HG03196 (cell line): ENCODE results near the gene NR2F2.

Experiments used
- ATAC-seq: cut with Tn5 transposase; IDR thresholded peaks from one replicate; pipeline ENCODE4 v1.9.1; 2021; ENCODE audit not compliant: unreplicated experiment

Gene NR2F2

DNA sequence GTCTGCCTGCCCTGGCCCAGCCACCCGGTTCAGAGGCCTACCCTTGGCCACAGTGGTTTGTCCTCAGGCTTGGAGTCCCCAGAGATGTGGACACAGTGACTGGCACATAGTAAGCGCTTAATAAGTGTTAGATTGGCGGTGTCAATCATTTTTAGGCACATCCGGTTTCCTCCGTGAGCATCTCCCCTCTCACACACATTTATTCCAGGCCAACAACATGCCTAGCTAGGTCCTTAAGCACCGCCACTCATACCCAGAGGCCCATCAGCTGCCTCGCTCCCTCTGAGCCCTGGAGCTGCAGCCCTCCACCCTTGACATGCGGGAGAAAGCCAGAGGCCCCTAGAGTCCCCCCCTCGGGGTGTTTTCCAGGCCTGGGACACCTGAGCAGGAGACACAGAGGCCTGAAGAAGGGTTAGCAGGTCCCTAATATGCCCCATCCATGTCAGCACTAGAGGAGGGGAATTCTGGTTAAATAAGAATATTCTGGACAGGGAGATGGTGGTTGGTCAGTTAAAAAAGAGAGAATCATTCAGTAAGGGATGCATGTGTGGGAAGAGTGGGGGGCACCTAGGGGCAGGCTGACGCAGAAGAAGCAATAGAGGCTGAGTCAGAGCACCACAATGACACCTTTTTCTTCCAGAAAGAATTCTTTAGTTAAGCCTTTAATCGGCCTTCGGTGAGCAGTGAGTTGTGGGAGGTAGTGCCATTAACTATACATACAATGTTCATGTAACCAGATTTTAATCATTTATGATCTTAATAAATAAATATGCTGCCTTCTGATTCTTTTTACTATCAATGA lies 22.3 kb downstream of the NR2F2 start:
- no peak for ATAC-seq

DNA sequence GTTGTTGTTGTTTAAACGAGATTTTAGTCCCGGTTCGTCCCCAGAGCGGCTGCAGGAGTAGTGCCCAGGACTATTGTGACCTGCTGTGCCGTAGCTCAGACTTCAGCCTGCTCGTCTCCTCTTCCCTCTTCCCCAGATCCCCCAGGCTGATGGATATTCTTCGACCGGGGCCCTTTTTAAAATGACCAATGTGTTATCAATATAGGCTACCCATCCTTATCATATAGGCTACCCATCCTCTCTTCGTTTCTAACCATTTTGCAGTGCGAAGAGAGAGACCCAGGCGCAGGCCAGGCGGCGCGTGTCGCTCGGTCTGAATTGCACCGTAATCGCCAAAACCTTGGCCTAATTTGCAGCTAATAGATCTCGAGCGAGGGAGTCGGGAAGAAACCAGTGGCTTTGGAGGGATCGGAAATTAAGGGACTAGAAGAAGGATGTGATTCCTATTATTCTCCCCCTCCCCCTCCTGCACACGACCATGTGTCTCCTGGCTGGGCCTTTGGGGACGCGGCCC lies 23.0 kb downstream of the NR2F2 start:
- ATAC-seq, result no peak

DNA sequence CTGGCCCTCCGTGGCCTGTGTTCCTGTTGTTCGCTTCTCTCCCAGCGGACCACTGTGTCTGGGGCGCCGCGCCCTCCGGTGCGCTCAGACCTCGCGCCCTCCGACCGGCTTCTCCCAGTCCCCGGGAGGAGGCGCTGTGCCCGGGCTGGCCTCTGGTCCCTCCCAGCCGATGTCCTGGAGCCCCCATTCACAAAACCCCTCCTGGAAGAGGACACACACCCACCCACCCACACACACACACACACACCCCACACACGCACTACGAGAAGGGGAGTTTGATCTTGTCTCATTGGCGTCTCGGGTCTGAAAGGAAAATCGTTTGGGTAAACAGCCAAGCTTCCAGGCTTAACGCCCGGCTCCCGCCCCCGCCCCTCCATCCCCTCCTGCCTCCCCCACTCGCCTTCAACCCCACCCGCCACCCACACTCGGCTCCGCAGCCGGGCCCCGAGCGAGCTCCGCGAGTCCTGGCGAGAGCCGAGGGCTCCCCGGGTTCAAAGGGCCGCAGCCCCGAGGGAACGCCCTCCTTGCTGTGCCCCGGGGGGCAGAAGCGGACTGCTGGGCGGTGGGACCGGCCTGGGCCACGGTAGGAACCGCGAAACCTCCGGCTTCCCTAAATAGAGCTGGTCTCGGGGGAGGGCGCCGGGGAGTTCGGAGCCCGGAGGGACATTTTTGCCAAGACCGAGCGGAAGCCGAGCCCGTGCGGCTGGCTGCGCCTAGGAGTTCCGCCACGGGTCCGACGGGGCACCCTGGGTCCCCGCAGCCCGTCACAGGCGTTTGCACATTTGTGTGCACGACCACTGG lies 23.6 kb downstream of the NR2F2 start:
- ATAC-seq, result no peak

DNA sequence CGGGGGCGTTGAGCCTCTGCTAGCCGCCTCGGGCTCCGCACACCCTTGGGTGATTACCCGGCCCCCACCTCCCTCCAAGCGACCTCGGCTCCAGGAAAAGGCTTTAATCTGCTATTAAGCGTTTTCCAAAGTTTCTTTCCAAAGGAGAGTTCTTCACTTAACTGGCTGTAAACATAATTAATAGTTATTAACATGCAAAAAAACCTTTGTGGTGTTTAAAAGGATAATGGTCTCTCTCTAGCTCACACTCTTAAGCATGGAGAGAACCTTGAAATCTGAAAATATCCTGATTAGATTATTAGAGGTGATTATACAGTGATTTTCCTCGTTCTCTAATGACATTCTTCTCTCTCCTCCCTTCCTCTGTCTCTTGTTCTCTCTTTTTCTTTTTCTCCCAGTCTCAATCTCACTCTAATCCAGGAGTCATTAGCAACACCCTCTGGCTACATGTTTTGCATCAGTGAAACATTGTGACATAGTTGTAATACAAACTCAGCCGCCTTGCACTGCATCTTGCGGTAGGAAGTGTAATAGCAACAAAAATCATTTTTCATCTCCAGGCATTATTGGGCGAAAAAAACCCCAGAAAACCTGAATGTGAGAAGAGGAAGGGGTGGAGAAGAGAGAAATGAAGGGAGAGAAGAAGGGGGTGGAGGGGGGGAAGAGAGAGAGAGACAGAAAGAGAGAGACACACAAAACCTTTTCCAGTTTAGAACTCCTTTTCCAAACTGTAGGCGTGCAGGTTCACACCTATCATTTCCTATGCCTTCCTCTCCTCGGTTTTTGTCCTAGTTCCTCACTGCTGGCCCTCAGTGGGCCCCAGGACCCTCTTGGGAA lies 24.4 kb downstream of the NR2F2 start:
- ATAC-seq, result no peak

DNA sequence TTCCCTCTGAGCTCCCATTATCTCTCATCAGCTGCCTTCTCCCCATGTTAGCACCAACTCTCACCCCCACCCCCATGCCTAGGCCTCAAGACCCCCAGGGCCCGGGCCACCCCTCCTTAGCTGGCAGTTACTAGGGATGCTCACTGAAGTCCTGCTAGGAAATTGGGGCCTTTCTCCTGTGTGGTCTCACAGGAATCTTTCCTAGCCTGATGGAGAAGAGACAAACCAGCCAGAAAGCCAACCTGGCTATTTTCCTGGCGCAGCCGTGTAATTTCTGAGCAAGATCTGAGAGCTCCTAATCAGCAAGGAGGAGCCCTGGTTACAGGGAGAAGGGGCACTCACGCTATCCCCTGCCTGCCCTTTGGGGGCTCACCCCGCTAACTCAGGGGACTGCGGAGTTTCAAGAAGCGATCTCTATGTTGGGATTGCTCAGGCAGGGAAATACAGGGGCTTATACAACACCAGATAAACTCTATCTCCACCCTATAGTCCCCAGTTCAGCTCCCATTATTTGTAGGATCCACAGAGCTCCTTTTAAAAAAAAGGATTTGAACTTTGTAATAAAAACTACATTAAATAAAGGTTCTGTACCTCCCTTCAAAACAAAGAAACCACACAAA lies 25.2 kb downstream of the NR2F2 start:
- ATAC-seq, result no peak

DNA sequence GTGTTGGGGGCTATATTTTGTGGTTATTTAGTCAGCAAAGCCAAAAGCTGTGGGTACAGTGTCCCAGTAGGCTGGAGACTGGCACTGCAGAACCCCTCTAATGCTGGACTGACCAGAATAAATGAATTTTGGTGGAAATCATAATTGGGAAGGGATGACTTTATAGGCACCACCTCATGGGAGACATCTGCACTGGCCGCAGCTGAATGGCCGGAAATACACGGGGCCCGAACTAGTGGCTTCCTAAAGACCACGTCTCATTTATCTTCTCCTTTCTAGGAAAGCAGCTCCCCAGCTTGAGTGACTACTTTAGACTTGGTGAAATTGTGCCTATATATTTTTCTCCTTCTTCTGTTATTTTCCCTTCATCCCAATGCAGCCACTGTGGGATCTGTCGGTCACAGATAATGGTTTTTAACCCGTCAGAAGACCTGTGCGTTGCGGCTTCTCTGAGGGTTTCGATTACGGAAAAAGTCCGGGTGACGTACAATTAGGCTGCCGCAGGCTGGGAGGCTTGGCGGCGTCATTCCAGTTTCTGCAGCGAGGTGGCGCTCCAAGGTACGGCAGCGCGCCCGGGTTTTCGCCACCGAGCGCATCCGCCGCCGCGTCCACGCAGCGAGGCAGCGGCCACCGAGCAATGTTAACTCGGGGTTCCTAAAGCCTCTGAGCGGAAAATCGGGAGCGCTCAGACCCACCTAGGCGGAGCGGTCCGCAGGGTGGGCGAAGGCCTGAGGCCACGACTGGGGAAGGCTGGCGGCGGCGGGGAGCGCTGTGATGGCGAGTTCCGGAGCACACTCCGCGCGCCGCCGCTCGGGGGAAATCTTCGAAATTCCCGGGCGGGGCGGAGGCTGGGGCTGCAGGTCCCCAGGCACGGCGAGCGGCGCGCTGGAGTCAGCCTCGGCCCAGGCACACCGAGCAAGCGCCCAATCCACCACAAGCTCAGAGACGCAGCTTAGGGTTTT lies 26.3 kb downstream of the NR2F2 start:
- ATAC-seq, result peak; percentile 72

DNA sequence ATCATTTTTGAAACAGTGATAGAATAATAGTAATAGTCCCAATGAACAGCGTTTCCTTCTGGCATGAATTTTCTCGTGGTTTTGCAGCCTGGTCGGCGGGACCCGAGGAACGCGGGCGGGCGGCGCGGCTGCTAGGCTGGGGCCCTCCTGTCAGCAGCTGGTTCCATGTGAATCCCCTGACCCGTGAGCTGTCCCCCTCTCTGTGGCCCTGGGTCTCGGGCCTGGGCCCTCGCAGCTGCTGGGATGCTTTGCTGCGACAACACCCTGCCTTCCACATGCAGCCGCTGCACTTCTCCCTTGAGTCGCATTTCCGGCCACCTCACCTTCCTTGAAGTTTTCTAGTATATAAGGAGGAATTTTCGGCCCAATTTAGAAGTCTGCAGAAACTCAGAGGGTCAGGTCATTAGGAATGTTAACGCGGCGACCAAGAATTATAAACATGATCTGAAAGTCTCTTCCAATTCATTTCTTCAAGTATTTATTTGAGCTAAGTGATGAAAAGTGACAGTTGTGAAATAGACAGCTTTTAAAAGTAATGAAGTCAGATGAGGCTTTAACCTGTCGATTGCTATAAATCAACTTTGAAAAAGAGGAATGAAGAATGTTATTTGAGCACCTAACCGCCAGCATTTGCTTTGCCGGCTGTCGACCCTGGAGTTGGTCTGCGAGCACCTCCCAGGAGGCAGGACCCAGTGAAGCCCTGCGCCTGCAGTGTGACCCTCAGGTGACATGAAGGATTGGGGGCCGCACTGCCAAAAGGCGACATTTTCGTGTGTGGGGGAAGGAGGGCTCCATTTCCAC lies 27.7 kb downstream of the NR2F2 start:
- ATAC-seq, result no peak

DNA sequence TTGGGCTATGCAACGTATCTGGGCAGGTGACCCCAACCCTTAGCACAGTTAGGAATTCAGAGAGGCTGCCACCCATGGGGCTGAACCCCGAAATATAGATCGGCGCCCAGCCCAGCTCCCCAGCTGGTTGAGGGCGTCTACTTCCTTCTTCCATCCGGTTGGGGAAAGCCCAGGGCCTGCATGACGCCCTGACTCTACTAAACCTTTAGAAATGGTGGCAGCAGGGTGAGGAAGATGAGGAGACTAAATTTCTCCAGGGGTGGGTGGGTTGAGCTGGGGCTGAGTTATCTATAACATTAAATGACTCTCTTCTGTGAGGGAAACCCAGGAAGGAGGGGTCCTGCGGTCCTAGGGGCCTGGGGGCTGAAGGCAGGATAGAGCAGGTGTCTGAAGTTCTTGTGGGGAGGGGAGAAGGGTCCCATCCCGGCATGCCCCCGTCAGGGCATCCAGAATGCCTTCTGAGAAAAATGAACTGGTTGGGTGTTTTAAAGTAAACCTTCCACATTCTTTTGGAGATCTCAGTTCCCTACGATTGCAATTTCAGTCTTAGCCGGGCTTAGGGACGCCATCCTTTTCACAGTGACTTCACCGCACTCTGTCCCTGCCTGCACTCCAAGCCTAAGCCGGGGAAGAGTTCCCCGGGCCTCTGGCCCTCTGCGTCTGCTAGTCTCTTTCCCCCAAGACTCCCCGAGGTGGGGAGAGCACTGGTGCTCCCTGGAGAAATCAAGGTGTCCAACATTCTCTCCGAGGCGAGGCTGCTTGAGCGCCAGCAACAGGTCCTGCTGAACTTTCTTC lies 28.5 kb downstream of the NR2F2 start:
- no peak for ATAC-seq

DNA sequence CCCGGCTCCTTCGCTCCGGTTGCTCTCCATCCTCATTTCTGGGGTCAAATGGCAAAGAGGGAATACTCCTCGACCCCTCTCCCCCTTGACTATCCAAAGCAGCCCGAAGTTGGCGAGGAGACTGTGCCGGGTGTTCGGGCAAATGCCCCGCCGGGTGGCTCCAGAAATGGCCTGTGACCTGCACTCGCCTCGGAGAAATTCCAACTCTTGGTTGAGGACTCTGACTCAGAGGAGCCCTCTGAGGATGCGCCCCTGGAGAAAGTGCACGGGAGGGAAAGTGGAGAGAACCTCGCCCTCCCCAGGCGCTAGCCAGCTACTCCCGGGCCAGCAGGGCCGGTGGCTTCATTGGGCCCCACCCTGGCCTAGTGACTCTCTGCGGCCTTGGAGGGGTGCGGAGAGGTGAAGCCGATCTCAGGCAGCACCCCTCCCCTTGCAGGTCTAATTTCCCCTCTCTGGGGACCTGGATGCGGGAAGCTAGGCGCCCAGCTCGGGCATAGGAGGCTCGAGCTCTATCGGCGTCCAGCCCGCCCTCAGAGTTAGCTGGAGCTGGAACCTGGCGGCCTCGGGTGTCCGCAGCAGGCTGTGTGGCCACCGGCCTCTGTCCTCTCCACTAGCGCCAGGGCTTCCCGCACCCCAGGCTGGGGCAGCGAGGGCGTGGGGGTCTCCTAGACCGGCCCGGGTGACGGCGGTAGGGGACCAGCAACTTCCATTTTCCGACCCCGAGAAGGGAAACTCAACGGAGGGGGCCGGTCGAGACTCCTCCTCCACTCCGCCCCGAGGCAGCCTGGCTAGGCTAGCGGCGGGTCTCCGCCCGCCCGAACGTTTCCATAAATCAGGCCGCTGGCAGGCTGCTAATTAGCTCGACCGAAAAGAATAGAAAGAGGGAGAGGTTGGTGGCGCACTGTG lies 29.4 kb downstream of the NR2F2 start:
- no peak for ATAC-seq

DNA sequence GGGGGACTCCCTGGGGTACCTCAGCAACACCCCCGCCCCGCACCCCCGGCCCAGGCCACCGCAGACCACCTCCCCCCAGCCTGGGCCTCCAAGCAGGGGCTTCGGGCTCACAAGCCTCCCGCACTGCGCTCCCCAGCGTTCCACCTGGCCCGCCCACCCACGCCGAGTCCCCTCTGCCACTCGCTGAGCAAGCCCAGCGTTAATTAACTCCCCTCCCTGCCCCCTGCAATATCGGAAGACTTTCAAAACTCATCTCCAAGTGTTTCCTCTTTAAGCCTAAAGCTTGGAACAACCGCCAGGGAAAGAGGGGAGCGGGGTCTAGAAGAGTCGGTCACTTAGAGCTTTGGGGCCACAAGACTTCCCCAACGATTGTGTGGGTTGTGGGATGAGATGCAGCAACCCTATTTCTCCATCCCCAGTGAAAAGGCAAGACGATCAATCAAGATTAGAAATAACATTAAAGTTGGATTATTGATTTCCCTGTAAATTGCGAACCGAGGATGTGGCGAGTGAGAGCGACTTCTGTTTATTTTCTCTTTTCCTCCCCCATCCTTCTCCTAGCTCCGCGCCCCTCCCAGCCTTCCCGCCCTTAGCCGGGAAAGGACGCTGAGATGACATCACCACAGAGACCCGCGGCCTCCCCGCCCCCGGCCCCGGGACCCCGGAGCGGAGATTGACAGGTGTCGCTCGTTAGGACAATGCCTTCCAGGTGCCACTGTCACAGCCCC lies 30.2 kb downstream of the NR2F2 start:
- ATAC-seq, result no peak

DNA sequence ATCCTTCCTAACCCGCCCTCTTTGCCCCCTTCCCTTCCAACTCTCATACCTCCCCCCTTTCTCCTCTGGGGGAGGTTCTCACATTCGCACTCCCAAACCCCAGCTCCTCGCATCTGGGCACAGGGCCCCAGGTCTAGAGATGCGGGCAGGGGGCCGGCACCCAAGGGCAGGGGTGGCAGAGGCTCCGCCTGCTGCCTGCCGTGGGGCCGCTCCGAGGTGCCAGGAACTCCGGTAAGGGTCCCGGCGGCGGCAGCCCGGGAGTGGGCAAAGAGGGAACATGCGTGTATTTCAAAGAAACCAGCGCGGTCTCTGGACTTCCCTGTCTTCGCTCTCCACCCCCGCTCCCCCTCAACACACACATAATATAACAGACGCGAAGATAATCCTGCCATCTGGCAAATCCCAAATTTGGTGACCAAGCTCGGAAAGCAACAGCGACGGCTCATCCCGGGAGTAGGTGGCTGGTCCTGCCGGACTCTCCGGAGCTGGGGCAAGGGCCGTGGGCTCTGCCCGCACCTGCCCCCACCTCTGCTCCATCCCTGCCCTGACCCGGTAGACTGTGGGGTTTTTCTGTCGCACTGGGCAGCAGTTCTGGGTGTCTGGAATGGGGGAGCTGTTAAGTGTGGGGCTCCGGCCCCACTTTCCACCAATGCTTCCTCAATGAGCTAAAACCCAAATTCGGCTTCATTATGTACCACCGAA lies 31.0 kb downstream of the NR2F2 start:
- no peak for ATAC-seq

DNA sequence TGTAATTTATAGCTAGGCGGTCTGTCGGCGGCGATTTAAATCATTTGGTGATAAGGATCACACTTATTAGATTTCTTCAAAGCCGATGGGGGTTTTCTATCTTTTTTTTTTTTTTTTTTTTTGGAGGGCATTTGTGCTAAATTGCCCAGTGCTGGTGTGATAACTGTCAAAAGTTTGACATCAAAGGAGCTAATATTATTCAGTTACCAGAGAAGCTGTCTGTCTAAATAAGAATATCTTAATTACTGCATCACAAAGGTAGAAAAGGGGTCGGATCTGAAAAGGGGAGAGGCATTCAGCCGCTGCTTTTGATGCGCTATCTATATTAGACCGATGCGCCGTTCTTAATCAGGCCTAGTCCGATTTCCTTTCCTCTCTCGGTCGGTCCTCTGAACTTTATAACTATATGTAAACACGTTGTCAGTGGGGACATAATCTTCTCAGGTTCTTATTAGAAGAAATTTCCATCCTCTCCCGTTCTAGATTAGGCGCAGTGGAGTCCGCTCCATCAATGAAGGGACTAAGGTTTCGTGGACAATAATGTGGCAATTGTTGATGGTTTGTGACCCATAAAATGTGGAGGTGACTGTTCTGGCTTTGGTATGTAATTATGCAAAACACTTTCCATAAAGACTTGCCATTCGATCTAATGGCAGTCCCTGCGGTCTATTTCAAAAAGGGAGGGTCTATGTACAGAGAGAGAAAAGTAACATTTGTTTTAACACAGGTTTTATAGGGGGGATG lies 31.7 kb downstream of the NR2F2 start:
- no peak for ATAC-seq

DNA sequence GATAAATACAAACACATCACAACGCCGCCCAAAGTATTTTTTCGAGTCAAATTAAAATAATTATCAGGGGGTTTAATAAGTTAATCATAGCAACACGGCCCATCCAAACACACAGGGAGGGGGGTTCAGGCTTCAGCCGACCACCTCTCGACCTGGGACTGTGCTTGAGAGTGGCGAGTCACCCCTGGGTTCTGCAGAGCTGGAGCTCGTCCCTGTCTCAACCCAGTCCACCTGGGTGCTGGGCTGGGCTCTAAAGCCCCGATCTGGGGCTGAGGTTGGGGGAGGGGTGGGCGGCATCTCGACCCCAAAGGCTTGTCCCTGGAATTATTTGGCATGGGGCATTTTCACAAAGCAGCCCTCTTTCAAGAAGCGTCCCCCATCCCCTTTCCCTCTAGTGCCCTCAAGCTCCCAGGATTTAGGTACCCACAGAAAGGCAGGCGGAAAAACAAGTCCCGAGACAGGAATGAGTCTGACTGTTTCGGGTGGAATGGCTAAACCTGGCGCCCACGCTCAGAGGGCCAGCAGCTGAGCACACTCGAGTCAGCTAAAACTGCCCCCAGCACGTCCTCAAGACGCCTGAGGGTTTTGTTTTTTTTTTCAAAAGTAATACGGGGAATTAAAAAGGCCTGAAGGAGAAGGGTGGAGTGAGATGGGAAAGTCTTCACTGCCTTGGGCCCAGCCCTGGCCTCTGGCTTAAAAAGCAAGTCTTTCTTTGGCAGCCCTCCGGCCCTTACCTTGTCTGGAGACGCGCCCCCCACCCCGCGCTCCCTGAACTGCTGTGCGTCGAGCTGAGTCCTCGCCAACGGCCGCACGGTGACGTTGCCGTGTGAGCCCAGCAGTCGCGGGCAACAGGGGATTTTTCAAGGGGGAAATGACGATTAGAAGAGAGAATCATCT lies 32.5 kb downstream of the NR2F2 start:
- ATAC-seq, result no peak

DNA sequence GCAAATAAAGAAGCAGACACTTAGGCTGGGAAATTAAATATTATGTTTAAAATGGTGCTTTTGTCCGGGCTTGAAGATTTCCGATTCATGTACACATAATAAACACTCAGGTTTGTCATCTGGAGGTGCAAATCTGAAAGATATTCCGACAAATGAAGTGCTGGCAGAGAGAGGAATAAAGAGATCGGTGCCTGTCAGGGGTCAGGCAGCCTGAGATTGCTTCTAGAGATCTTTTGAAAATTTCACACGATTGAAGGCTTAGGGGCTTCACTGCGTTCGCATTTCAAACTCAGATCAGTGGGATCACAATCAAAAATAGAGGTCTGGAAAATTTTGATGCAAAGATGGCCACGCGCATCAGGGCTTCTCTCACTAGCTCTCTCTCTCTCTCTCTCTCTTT lies 33.2 kb downstream of the NR2F2 start:
- no peak for ATAC-seq
